MM.1S (cell line): ENCODE data around the gene ARHGAP26.

Experiments used
- DNase-seq: peaks from one replicate; pipeline ENCODE4 v3.0.0-alpha.2; 2015
- H2AFZ ChIP-seq: fragments of 300-600 bp; sonication (generic); 2 replicates; pipeline ENCODE4 v1.6.0; 2016; ENCODE audit warnings: antibody characterized with exemption, low read length
- H3F3A ChIP-seq: fragments of 300-600 bp; sonication (generic); 2 replicates; pipeline ENCODE4 v1.6.1; 2016; ENCODE audit warnings: mild to moderate bottlenecking, antibody characterized with exemption, low read length, moderate library complexity, mixed read lengths; ENCODE audit not compliant: insufficient read depth
- H3K27ac ChIP-seq: fragments of 300-600 bp; sonication (generic); 2 replicates; pipeline ENCODE4 v1.5.1; 2016; ENCODE audit warnings: mild to moderate bottlenecking, low read length
- H3K27me3 ChIP-seq: fragments of 300-600 bp; sonication (generic); replicated peaks from 2 replicates; pipeline ENCODE4 v1.6.0; 2016; ENCODE audit warnings: low read length; ENCODE audit not compliant: insufficient read depth
- H3K36me3 ChIP-seq: fragments of 300-600 bp; sonication (generic); replicated peaks from 2 replicates; pipeline ENCODE4 v1.6.1; 2016; ENCODE audit warnings: mild to moderate bottlenecking, low read length, mixed read lengths; ENCODE audit not compliant: insufficient read depth
- H3K4me1 ChIP-seq: fragments of 300-600 bp; sonication (generic); 2 replicates; pipeline ENCODE4 v1.6.1; 2016; ENCODE audit warnings: low read length, mixed read lengths
- H3K4me2 ChIP-seq: fragments of 300-600 bp; sonication (generic); 2 replicates; pipeline ENCODE4 v1.6.0; 2016; ENCODE audit warnings: low read depth, low read length
- H3K4me3 ChIP-seq: fragments of 300-600 bp; sonication (generic); 2 replicates; pipeline ENCODE4 v1.5.1; 2016; ENCODE audit warnings: low read length, mixed read lengths
- H3K79me2 ChIP-seq: fragments of 300-600 bp; sonication (generic); 2 replicates; pipeline ENCODE4 v1.6.1; 2016; ENCODE audit warnings: mixed run types, low read length, mixed read lengths
- H3K9ac ChIP-seq: fragments of 300-600 bp; sonication (generic); 2 replicates; pipeline ENCODE4 v1.6.1; 2016; ENCODE audit warnings: low read length, mixed read lengths
- H3K9me2 ChIP-seq: fragments of 300-600 bp; sonication (generic); replicated peaks from 2 replicates; pipeline ENCODE4 v1.6.1; 2016; ENCODE audit warnings: mild to moderate bottlenecking, low read length, mixed read lengths; ENCODE audit not compliant: insufficient read depth
- H3K9me3 ChIP-seq: fragments of 300-600 bp; sonication (generic); replicated peaks from 2 replicates; pipeline ENCODE4 v1.6.1; 2016; ENCODE audit warnings: mild to moderate bottlenecking, low read length, mixed read lengths; ENCODE audit not compliant: insufficient read depth
- H4K20me1 ChIP-seq: fragments of 300-600 bp; sonication (generic); 2 replicates; pipeline ENCODE4 v1.6.1; 2016; ENCODE audit warnings: mild to moderate bottlenecking, low read length, moderate library complexity, mixed read lengths; ENCODE audit not compliant: insufficient read depth
- EZH2 ChIP-seq: fragments of 300-600 bp; sonication (generic); optimal IDR thresholded peaks from 2 replicates; pipeline ENCODE3; 2017; ENCODE audit warnings: low read depth, mild to moderate bottlenecking, antibody characterized with exemption, low read length, mixed read lengths
- EZH2phosphoT487 ChIP-seq: fragments of 300-600 bp; sonication (generic); IDR thresholded peaks from 2 replicates; pipeline ENCODE4 v1.6.1; 2018; ENCODE audit warnings: antibody characterized with exemption, low read length
- TF ChIP-seq, protein P1 (sequence below): fragments of 300-600 bp; sonication (generic); IDR thresholded peaks from 2 replicates; pipeline ENCODE4 v1.5.1; 2016; ENCODE audit warnings: antibody characterized with exemption, low read length, mixed read lengths

Gene ARHGAP26

GRCh38 chr5:142834504-142834903, 64.3 kb downstream of the ARHGAP26 start:
- no peak overlapping the region for H3K4me3 ChIP-seq

GRCh38 chr5:142835540-142835939, 65.4 kb downstream of the ARHGAP26 start:
- no peaks in the 10 kb centered on the region for H3K27me3 ChIP-seq
- no peak for DNase-seq
- no peaks in the 10 kb centered on the region for H3F3A ChIP-seq
- no peak overlapping the region for H3K4me3 ChIP-seq
- H3K27ac ChIP-seq, result no peak overlapping the region
- no peaks in the 10 kb centered on the region for H3K4me1 ChIP-seq
- no peaks in the 10 kb centered on the region for H3K9me2 ChIP-seq
- TF ChIP-seq, protein P1, sequence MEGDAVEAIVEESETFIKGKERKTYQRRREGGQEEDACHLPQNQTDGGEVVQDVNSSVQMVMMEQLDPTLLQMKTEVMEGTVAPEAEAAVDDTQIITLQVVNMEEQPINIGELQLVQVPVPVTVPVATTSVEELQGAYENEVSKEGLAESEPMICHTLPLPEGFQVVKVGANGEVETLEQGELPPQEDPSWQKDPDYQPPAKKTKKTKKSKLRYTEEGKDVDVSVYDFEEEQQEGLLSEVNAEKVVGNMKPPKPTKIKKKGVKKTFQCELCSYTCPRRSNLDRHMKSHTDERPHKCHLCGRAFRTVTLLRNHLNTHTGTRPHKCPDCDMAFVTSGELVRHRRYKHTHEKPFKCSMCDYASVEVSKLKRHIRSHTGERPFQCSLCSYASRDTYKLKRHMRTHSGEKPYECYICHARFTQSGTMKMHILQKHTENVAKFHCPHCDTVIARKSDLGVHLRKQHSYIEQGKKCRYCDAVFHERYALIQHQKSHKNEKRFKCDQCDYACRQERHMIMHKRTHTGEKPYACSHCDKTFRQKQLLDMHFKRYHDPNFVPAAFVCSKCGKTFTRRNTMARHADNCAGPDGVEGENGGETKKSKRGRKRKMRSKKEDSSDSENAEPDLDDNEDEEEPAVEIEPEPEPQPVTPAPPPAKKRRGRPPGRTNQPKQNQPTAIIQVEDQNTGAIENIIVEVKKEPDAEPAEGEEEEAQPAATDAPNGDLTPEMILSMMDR, result no peak
- TF ChIP-seq EZH2, result no peak
- TF ChIP-seq EZH2phosphoT487, result no peak
- no peak overlapping the region for H3K9ac ChIP-seq
- no peaks in the 10 kb centered on the region for H3K36me3 ChIP-seq
- no peak overlapping the region for H2AFZ ChIP-seq
- no peaks in the 10 kb centered on the region for H3K79me2 ChIP-seq
- no peak overlapping the region for H3K4me2 ChIP-seq
- H3K9me3 ChIP-seq, result no peaks in the 10 kb centered on the region
- no peaks in the 10 kb centered on the region for H4K20me1 ChIP-seq

More at GRCh38 chr5:142834504-142834903, 64.3 kb downstream of the ARHGAP26 start:
- Histone ChIP-seq H3F3A (no peaks in the 10 kb centered on the region), H3K36me3 (no peaks in the 10 kb centered on the region), H3K9me2 (no peaks in the 10 kb centered on the region), H3K79me2 (no peaks in the 10 kb centered on the region), H3K27ac (no peak overlapping the region), H3K9me3 (no peaks in the 10 kb centered on the region), H2AFZ (no peak overlapping the region), H3K4me1 (no peaks in the 10 kb centered on the region), H3K9ac (no peak overlapping the region), H3K4me2 (no peak overlapping the region), H4K20me1 (no peaks in the 10 kb centered on the region), H3K27me3 (no peaks in the 10 kb centered on the region)
- no peak for DNase-seq
- TF ChIP-seq, protein P1, result no peak
- TF ChIP-seq EZH2 (no peak), EZH2phosphoT487 (no peak)

GRCh38 chr5:142836048-142836447, 65.9 kb downstream of the ARHGAP26 start:
- no peaks in the 10 kb centered on the region for H3F3A ChIP-seq
- H3K9me3 ChIP-seq, result no peaks in the 10 kb centered on the region
- H3K4me3 ChIP-seq, result no peak overlapping the region
- H3K9me2 ChIP-seq, result no peaks in the 10 kb centered on the region
- H3K27ac ChIP-seq, result no peak overlapping the region
- no peaks in the 10 kb centered on the region for H3K27me3 ChIP-seq
- H3K4me2 ChIP-seq, result no peak overlapping the region
- H3K4me1 ChIP-seq, result no peaks in the 10 kb centered on the region
- no peak overlapping the region for H2AFZ ChIP-seq
- no peaks in the 10 kb centered on the region for H4K20me1 ChIP-seq
- no peaks in the 10 kb centered on the region for H3K36me3 ChIP-seq
- H3K9ac ChIP-seq, result no peak overlapping the region
- TF ChIP-seq, protein P1, result no peak
- TF ChIP-seq EZH2phosphoT487 (no peak), EZH2 (no peak)
- DNase-seq, result no peak
- H3K79me2 ChIP-seq, result no peaks in the 10 kb centered on the region
